Cortex of kidney (tissue), 1 donor: ENCODE results near the gene FAM241B.

Experiments used
- DNase-seq: peaks from one replicate; lab custom pipeline; 2025; lab: John Stamatoyannopoulos, UW

Gene FAM241B, protein sequence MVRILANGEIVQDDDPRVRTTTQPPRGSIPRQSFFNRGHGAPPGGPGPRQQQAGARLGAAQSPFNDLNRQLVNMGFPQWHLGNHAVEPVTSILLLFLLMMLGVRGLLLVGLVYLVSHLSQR

DNA sequence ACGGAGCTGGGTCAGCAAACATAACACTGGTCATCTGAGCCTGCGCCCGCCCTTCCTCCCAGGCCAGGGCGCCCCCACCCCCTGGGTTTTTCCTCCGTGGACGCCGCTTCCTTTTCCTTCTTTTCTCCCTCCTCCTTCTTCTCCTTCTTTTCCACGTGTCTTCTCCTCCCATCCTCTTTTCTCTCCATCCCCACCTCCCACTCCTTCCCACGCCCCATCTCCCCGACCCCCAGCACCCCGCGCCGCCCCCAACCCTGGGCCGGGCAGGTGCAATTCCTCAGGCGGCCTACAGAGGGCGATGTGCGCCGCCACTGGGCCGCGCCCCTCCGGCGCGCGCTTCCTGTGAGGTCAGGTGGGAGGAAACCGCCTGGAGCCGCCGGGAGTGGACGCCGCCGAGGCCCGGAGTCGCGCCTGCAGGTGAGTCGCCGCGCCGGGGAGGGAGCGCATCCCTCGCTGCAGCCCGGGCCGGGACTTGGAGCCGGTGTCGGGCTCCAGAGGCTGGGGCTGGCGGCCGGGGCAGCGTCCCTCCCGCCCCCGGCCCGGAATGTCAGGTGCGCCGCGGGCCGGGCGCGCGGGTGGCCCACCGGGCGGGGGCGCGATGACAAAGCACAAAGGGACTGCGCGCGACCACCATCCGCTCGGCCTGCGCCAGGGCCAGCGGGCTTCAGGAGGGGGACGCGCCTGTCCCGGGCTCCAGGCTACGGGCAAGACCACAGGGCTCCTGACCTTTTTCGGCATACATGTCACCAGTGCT is at the start of gene FAM241B:
TSS of gene FAM241B (plus strand) at position 351 of the 754 bp plus-strand sequence. CDS start 1,497 bp downstream, outside the sequence.
- peak; percentile 33 for DNase-seq

DNA sequence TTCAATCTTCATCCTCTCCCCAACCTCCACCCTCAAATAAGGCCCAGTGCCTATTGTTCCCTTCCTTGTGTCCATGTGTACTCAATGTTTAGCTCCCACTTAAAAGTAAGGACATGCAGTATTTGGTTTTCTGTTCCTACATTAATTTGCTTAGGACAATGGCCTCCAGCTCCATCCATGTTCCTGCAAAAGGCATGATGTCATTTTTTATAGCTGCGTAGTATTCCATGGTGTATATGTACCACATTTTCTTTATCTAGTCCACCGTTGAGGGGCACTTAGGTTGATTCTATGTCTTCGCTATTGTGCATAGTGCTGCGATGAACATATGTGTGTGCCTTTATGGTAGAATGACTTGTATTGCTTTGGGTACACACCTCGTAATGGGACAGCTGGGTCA is 49.6 kb upstream of the FAM241B start:
- no peak for DNase-seq

GRCh38 chr10:69583106-69583505 is 46.9 kb upstream of the FAM241B start:
- no peak for DNase-seq

GRCh38 chr10:69584624-69585023 is 45.4 kb upstream of the FAM241B start:
- DNase-seq, result no peak

- DNase-seq, result no peak
These were observed 41.7 kb upstream of the FAM241B start for GRCh38 chr10:69588358-69588757.

DNA sequence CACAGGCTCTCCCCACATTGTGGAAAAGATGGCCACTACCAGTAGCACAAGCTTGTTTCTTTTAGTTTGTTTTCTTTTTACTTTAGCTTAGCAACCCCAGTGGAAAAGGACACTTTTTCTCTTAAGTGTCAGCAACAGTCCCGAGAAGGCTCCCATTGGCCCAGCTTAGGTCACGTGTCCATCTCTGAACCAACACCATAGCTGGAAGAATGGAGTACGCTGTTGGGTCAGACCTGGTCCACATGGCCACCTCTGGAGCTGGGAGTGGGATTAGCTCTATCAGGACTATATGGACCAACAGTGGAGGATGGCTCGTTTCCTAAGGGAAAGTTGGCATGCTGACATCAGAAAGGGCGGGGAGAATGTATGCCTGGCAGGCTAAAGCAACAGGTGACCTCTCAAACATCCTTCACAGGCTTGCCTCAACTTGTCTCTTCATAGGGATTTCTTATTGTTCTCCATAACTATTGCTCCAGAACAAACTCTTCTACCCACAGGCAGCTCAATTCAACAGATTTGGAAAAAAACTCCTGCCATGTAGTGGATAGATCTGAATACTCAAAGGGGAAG is 29.2 kb upstream of the FAM241B start:
- DNase-seq, result no peak

DNA sequence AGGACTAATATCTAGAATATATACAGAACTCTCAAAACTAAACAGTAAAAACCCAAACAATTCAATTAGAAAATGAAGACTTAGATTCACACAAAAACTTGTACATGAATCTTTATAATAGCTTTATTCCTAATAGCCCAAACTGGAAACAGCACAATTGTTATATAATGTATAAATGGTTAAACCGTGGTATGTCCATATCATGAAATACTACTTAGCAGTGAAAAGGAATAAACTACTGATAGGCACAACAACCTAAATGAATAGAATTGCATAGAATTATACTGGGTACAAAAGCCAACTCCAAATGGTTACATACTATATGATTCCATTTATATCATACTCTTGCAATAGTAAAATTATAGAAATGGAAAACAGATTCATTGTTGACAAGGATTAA is 21.0 kb upstream of the FAM241B start:
- no peak for DNase-seq

GRCh38 chr10:69612760-69613159 is 17.3 kb upstream of the FAM241B start:
- no peak for DNase-seq

- no peak for DNase-seq
These were observed 15.9 kb upstream of the FAM241B start for GRCh38 chr10:69614130-69614529.

DNA sequence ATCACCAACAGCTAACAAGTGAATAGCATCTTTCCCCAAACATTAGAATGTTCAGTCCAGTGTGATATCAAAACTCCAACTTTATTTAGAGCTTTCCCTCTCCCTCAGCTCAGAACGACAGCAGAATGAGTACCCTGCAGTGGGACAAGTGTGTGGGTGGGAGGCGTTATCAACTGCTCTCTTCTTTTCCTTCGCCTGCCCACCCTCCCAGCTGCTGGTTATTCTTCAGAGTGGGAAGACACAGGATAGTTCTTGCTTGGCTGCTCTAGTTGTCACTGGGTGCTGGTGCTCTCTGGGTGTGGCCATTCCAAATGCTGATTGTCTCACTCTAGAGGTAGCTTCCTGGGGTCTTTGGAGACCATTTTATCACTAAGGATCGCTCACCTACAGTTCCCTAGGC is 13.7 kb upstream of the FAM241B start:
- no peak for DNase-seq

GRCh38 chr10:69618746-69619145 is 11.3 kb upstream of the FAM241B start:
- DNase-seq, result no peak

DNA sequence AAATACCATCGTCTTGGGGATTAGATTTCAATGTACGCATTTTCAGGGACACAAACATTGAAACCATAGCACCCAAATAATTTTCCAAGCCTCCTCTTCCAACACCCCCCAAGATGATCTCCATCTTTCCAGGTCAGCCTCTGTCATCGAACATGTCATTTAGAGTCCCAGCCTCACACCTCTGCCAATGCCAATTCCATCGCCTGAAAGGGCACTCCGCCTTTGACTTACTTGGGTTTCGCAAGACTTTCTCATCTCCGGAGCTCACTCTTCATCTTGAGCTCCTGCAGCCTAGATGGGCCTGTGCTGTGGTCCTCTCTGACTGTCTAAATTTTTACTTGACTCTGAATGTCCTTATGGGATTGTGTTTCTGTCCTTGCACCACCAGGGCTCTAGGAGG is 10.4 kb upstream of the FAM241B start:
- DNase-seq, result no peak

- no peak for DNase-seq
These were observed 9.4 kb upstream of the FAM241B start for GRCh38 chr10:69620625-69621024.

GRCh38 chr10:69624245-69624786 is 5.7 kb upstream of the FAM241B start:
- DNase-seq, result no peak

DNA sequence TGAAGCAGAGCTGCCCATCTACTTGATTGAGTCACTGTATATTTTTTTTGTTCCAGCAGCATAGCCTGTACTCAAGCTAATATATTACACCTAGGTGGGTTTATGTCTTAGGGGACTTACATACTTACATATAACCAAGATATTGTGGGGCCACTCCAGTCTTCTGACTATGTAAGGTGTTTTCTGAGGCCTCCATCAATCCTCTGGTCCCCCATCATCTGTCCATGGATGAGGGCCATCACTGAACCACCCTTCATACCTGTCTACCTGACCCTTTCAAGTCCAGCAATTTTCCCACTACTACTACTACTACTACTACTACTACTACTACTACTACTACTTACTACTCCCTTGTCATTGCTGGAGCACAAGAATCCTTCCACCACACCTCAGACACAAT is 3.2 kb upstream of the FAM241B start:
- no peak for DNase-seq

GRCh38 chr10:69628891-69629290 is 1.2 kb upstream of the FAM241B start:
- no peak for DNase-seq

DNA sequence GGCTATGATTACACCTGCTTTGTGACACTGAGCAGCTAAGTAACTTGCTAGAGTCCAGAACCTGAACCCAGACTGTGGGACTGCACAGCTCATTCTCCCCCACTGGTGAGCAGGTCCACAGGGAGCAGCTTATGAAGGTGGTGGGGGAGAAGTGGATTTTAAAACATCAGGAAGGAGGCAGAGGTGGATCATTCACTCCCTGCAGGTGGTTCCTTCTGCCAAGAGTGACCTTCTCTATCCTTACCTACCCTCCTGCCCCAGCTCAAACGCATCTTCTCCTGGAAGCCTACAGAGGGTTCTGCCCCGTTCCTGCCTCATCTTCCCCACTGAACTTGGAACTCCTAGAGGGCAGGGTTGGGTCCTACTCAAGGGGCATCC is 539 bp upstream of the FAM241B start:
- no peak for DNase-seq

GRCh38 chr10:69630651-69631400 is 779 bp downstream of the FAM241B start:
- DNase-seq, result no peak

GRCh38 chr10:69631566-69631965 is 1.5 kb downstream of the FAM241B start:
- DNase-seq, result no peak

DNA sequence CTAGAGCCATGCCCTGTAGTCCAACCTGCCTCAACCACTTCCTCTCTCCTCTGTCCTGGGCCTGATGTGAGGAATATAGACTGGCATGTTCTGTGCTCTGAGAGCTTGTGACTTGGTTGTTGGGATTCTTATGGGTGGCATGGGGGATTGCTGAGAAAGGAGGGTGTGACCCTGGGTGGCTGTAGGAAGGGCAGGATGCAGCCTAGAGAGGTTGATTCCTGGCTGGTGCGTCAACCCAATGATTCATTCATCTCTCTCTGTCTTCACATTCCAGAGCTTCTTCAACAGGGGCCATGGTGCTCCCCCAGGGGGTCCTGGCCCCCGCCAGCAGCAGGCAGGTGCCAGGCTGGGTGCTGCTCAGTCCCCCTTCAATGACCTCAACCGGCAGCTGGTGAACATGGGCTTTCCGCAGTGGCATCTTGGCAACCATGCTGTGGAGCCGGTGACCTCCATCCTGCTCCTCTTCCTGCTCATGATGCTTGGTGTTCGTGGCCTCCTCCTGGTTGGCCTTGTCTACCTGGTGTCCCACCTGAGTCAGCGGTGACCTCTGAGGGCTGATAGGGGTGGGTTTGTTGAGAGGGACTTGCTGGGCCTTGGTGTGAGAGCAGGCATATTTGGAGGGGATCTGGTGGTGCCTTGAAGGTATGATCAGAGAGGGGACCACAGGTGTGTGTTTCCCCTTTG is 2.6 kb downstream of the FAM241B start:
- DNase-seq, result no peak

- DNase-seq, result no peak
These were observed 3.9 kb downstream of the FAM241B start for GRCh38 chr10:69633673-69634635.
